ENCODE data around the gene SNCA. TPM values are rescaled to one million over a fixed set of nuclear protein-coding genes. Genes with fewer than 3 reads are reported as not detected.

The SNCA gene
- total RNA-seq, 1 experiment from 2014 or later: 3.1 TPM

DNA sequence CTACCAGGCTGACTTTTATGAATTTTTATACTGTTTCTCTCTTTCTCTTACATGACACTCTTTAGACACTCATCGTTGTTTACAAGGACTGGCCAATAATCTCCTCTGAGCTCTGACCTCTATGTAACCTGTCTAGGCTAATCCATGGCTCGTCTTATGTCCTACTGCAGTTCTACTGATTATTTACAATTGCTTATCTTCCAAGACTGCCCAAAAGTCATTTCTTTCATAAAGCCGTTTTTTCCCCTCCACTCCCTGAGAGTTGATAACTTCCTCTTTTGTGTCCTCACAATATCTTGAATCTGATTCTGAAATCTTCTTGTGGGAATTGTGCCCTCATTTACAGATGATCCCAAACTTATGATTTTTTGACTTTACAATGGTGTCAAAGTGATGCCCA lies 18.3 kb upstream of the SNCA start:
- no TSS peak for BruUV-seq (replicated peaks)
- Histone ChIP-seq H3K9me3 (ENCODE audit: low read depth, low read length, poor library complexity, severe bottlenecking) (no peaks in the 10 kb centered on the region), H3K27ac (ENCODE audit: low read depth, low read length, poor library complexity, severe bottlenecking) (no peak overlapping the region), H3K36me3 (ENCODE audit: insufficient read depth, low read length, poor library complexity, severe bottlenecking) (no peaks in the 10 kb centered on the region), H3K27me3 (replicated peaks; ENCODE audit: insufficient read depth, low read depth, low read length, poor library complexity) (no peaks in the 10 kb centered on the region), H3K4me3 (ENCODE audit: low read depth, low read length, poor library complexity, severe bottlenecking) (no peak overlapping the region), H3K4me1 (ENCODE audit: insufficient read depth, low read length, poor library complexity, severe bottlenecking) (no peaks in the 10 kb centered on the region)
- TF ChIP-seq, protein P1, sequence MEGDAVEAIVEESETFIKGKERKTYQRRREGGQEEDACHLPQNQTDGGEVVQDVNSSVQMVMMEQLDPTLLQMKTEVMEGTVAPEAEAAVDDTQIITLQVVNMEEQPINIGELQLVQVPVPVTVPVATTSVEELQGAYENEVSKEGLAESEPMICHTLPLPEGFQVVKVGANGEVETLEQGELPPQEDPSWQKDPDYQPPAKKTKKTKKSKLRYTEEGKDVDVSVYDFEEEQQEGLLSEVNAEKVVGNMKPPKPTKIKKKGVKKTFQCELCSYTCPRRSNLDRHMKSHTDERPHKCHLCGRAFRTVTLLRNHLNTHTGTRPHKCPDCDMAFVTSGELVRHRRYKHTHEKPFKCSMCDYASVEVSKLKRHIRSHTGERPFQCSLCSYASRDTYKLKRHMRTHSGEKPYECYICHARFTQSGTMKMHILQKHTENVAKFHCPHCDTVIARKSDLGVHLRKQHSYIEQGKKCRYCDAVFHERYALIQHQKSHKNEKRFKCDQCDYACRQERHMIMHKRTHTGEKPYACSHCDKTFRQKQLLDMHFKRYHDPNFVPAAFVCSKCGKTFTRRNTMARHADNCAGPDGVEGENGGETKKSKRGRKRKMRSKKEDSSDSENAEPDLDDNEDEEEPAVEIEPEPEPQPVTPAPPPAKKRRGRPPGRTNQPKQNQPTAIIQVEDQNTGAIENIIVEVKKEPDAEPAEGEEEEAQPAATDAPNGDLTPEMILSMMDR (conservative IDR thresholded peaks at IDR 0.05; ENCODE audit: low read depth, low read length): no peak
- TF ChIP-seq EZH2 (IDR thresholded peaks at IDR 0.05; ENCODE audit: borderline replicate concordance, low read depth, low read length, poor library complexity, severe bottlenecking): no peak
- no peak for DNase-seq (ENCODE audit: low spot score)
- POLR2A ChIA-PET (ENCODE audit: low non-redundant PET): no interaction called here
- CTCF ChIA-PET: no interaction called here
- intact Hi-C loops (cut with micrococcal nuclease; ENCODE audit: unreplicated experiment): no loop called here

DNA sequence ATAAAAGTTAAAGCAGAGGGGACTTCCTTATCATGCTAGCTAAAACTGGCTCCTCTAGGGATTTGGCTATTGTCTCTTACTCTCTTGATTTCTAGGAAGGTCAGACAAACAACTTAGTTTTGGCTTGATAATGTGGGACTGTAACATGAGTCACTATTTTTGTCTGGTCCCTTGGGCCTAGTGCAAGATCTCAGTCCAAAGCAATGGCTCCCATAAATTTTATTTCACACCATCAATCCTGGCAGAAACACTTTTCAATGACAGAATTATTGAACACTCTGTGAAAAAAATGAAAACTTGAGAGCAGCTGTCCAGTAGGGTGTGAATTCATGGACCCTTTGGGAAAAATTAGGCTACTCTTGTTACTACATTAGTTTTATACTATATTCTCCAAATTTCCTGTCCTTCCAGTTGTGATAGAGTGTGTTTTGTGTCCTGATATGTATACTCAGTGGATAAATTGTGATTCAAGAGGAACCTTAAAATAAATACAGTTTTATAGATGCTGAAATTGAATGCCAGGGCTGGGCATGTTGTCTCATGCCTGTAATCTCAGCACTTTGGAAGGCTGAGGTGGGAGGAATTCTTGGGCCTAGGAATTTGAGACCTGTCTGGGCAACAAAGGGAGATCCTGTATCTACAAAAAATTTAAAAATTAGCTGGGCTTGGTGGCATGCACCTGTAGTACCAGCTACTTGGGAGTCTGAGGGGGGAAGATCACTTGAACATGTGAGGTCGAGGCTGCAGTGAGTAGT lies 10.8 kb upstream of the SNCA start:
- CTCF ChIA-PET: no interaction called here
- H3K27ac ChIP-seq (ENCODE audit: low read depth, low read length, poor library complexity, severe bottlenecking): no peak overlapping the region
- no TSS peak for BruUV-seq (replicated peaks)

DNA sequence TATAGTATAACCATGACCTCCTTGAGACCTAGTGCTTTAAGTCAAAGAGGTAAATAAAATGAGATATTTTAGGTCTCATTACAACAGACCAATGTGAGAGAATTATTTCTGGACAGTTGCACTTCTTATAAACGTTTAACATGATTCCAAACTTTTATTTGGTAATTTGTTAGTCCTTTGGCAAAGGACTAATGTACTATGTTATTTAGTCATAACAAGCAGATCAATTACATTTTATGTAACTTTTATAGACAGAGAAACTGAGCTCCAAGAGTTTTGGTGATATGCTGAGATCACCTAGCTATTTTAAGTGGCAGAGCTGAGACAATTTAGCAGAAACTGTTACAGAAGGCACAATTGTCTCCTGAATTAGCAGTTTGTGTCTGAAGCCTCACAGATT lies 2.6 kb upstream of the SNCA start:
- POLR2A ChIA-PET (ENCODE audit: low non-redundant PET): no interaction called here
- intact Hi-C loops (cut with micrococcal nuclease; ENCODE audit: unreplicated experiment): no loop called here

More for the DNA sequence above, 10.8 kb upstream of the SNCA start:
- no peak overlapping the region for H3K4me3 ChIP-seq (ENCODE audit: low read depth, low read length, poor library complexity, severe bottlenecking)
- intact Hi-C loops (cut with micrococcal nuclease; ENCODE audit: unreplicated experiment): no loop called here
- POLR2A ChIA-PET (ENCODE audit: low non-redundant PET): no interaction called here
- TF ChIP-seq, protein P1 (conservative IDR thresholded peaks at IDR 0.05; ENCODE audit: low read depth, low read length): no peak
- TF ChIP-seq EZH2 (IDR thresholded peaks at IDR 0.05; ENCODE audit: borderline replicate concordance, low read depth, low read length, poor library complexity, severe bottlenecking): no peak
- no peaks in the 10 kb centered on the region for H3K9me3 ChIP-seq (ENCODE audit: low read depth, low read length, poor library complexity, severe bottlenecking)
- no peaks in the 10 kb centered on the region for H3K4me1 ChIP-seq (ENCODE audit: insufficient read depth, low read length, poor library complexity, severe bottlenecking)
- H3K27me3 ChIP-seq (replicated peaks; ENCODE audit: insufficient read depth, low read depth, low read length, poor library complexity): no peaks in the 10 kb centered on the region
- no peaks in the 10 kb centered on the region for H3K36me3 ChIP-seq (ENCODE audit: insufficient read depth, low read length, poor library complexity, severe bottlenecking)
- no peak for DNase-seq (ENCODE audit: low spot score)

More for the DNA sequence above, 2.6 kb upstream of the SNCA start:
- no TSS peak for BruUV-seq (replicated peaks)
- Histone ChIP-seq H3K4me1 (ENCODE audit: insufficient read depth, low read length, poor library complexity, severe bottlenecking) (no peaks in the 10 kb centered on the region), H3K4me3 (ENCODE audit: low read depth, low read length, poor library complexity, severe bottlenecking) (no peak overlapping the region), H3K27me3 (replicated peaks; ENCODE audit: insufficient read depth, low read depth, low read length, poor library complexity) (no peaks in the 10 kb centered on the region), H3K9me3 (ENCODE audit: low read depth, low read length, poor library complexity, severe bottlenecking) (no peaks in the 10 kb centered on the region), H3K27ac (ENCODE audit: low read depth, low read length, poor library complexity, severe bottlenecking) (no peak overlapping the region), H3K36me3 (ENCODE audit: insufficient read depth, low read length, poor library complexity, severe bottlenecking) (no peaks in the 10 kb centered on the region)
- no peak for DNase-seq (ENCODE audit: low spot score)
- TF ChIP-seq EZH2 (IDR thresholded peaks at IDR 0.05; ENCODE audit: borderline replicate concordance, low read depth, low read length, poor library complexity, severe bottlenecking): no peak
- TF ChIP-seq, protein P1 (conservative IDR thresholded peaks at IDR 0.05; ENCODE audit: low read depth, low read length): no peak
- CTCF ChIA-PET: no interaction called here

Measured in A673 (cell line).